OCI-LY7 (cell line): Measurements from ENCODE around the gene CTTNBP2. TPM values are rescaled to one million over a fixed set of nuclear protein-coding genes. Genes with fewer than 3 reads are reported as not detected.

ENCODE experiments used
- BruUV-seq: library from RNA; stranded (reverse); fragments of 400-500 nt; replicated peaks from 2 replicates; lab custom pipeline; 2021; lab: Mats Ljungman, UMichigan
- CTCF ChIA-PET: fragments of 300-600 bp; sonication (Branson Sonifier 250); formaldehyde crosslinking; loops from one replicate; lab custom pipeline; 2022; ENCODE audit warnings: antibody characterized with exemption; ENCODE audit not compliant: unreplicated experiment; lab: Charles Lee
- POLR2A ChIA-PET: fragments of 300-600 bp; sonication (Branson Sonifier 250); formaldehyde crosslinking; loops from one replicate; lab custom pipeline; 2022; ENCODE audit warnings: antibody characterized with exemption; lab: Charles Lee
- DNase-seq: peaks from one replicate; pipeline ENCODE4 v3.0.0-alpha.2; 2015; ENCODE audit warnings: low spot score
- H2AFZ ChIP-seq: fragments of 200-600 bp; sonication (generic), shearing (Covaris generic); 2 replicates; pipeline ENCODE4 v1.6.1; 2014; ENCODE audit warnings: mild to moderate bottlenecking, antibody characterized with exemption, low read length, moderate library complexity
- H3K27ac ChIP-seq: fragments of 200-600 bp; sonication (generic); 2 replicates; pipeline ENCODE4 v1.5.1; 2014; ENCODE audit warnings: mixed run types, low read depth, mild to moderate bottlenecking, moderate library complexity, low read length, inconsistent platforms; ENCODE audit not compliant: poor library complexity, severe bottlenecking
- H3K36me3 ChIP-seq: fragments of 200-600 bp; sonication (generic); 2 replicates; pipeline ENCODE4 v1.6.1; 2014; ENCODE audit warnings: mild to moderate bottlenecking, antibody characterized with exemption, low read length, moderate library complexity, mixed read lengths; ENCODE audit not compliant: insufficient read depth
- H3K4me1 ChIP-seq: fragments of 200-600 bp; sonication (generic); 2 replicates; pipeline ENCODE4 v1.5.1; 2014; ENCODE audit warnings: mild to moderate bottlenecking, low read length; ENCODE audit not compliant: insufficient read depth, poor library complexity, severe bottlenecking
- H3K4me2 ChIP-seq: fragments of 200-600 bp; sonication (generic); 2 replicates; pipeline ENCODE4 v1.6.1; 2014; ENCODE audit warnings: mild to moderate bottlenecking, low read length
- H3K4me3 ChIP-seq: fragments of 200-600 bp; sonication (generic); 2 replicates; pipeline ENCODE4 v1.5.1; 2014; ENCODE audit warnings: mild to moderate bottlenecking, low read depth, low read length; ENCODE audit not compliant: poor library complexity, severe bottlenecking
- H3K79me2 ChIP-seq: fragments of 200-600 bp; sonication (generic); 2 replicates; pipeline ENCODE4 v1.6.1; 2016; ENCODE audit warnings: low read depth, mild to moderate bottlenecking, low read length, moderate library complexity, mixed read lengths; ENCODE audit not compliant: insufficient read depth
- H3K9me2 ChIP-seq: fragments of 200-600 bp; sonication (generic); 2 replicates; pipeline ENCODE4 v1.6.1; 2016; ENCODE audit warnings: mild to moderate bottlenecking, low read length, mixed read lengths; ENCODE audit not compliant: insufficient read depth
- H3K9me3 ChIP-seq: fragments of 200-600 bp; sonication (generic); 2 replicates; pipeline ENCODE4 v1.6.1; 2014; ENCODE audit warnings: mild to moderate bottlenecking, mixed run types, low read length, mixed read lengths
- H4K20me1 ChIP-seq: fragments of 200-600 bp; sonication (generic); 2 replicates; pipeline ENCODE4 v1.6.1; 2014; ENCODE audit warnings: mild to moderate bottlenecking, antibody characterized with exemption, low read length, moderate library complexity, mixed read lengths; ENCODE audit not compliant: insufficient read depth
- CTCF ChIP-seq: fragments of 200-600 bp; sonication (generic); conservative IDR thresholded peaks from 2 replicates; pipeline ENCODE4 v1.5.1; 2014; ENCODE audit warnings: mild to moderate bottlenecking, antibody characterized with exemption, low read length, moderate library complexity, mixed read lengths
- EZH2phosphoT487 ChIP-seq: fragments of 200-600 bp; sonication (generic); IDR thresholded peaks from 2 replicates; pipeline ENCODE4 v1.6.1; 2018; ENCODE audit warnings: low read depth, borderline replicate concordance, mild to moderate bottlenecking, mixed run types, antibody characterized with exemption, low read length, moderate library complexity, mixed read lengths
- intact Hi-C: fragments of 100-400 bp; cut with micrococcal nuclease; formaldehyde crosslinking; loops from one replicate; pipeline ENCODE4 v1.10.0; 2022; ENCODE audit not compliant: unreplicated experiment
- total RNA-seq, 2 experiments: library from RNA; depleted of rRNA in 1 of 2; stranded (reverse); fragments of >200 nt in 1 of 2; shearing (Covaris generic) in 1 of 2; gene quantifications; 2 replicates each; pipeline ENCODE4 v1.2.3, GENCODE V29; 2014 to 2022

Gene CTTNBP2
- total RNA-seq, 2 experiments from 2014 or later = not detected

- no peak overlapping the region for H3K4me3 ChIP-seq
- intact Hi-C loops = no loop called here
- no peaks in the 10 kb centered on the region for H3K79me2 ChIP-seq
- no peak overlapping the region for H2AFZ ChIP-seq
- TF ChIP-seq CTCF = no peak
- H3K4me2 ChIP-seq = no peak overlapping the region
- ChIA-PET CTCF (no interaction called here), POLR2A (interaction anchor here (0.6 kb wide), 1 partner anchor 303 kb away, joined by 3 read pairs; no protein-coding TSS in a partner anchor)
- H4K20me1 ChIP-seq = no peaks in the 10 kb centered on the region
- no peak overlapping the region for H3K27ac ChIP-seq
- H3K4me1 ChIP-seq = no peaks in the 10 kb centered on the region
- no peaks in the 10 kb centered on the region for H3K9me2 ChIP-seq
- no peak for DNase-seq
- BruUV-seq = no TSS peak
- no peaks in the 10 kb centered on the region for H3K9me3 ChIP-seq
- H3K36me3 ChIP-seq = no peaks in the 10 kb centered on the region
Measured at GRCh38 chr7:117737926-117738325, 135.3 kb downstream of the CTTNBP2 start.

GRCh38 chr7:117731455-117731854 is 141.8 kb downstream of the CTTNBP2 start:
- Histone ChIP-seq H2AFZ (no peak overlapping the region), H3K36me3 (no peaks in the 10 kb centered on the region), H3K4me1 (no peaks in the 10 kb centered on the region), H3K27ac (no peak overlapping the region), H3K79me2 (no peaks in the 10 kb centered on the region), H3K9me3 (no peaks in the 10 kb centered on the region), H4K20me1 (no peaks in the 10 kb centered on the region), H3K4me2 (no peak overlapping the region), H3K4me3 (no peak overlapping the region), H3K9me2 (no peaks in the 10 kb centered on the region)
- no peak for DNase-seq
- ChIA-PET CTCF (no interaction called here), POLR2A (no interaction called here)
- no TSS peak for BruUV-seq
- intact Hi-C loops = no loop called here
- no peak for TF ChIP-seq CTCF
- TF ChIP-seq EZH2phosphoT487 = no peak

- H4K20me1 ChIP-seq = no peaks in the 10 kb centered on the region
- H2AFZ ChIP-seq = no peak overlapping the region
- H3K4me1 ChIP-seq = no peaks in the 10 kb centered on the region
- no peak overlapping the region for H3K4me3 ChIP-seq
- no peaks in the 10 kb centered on the region for H3K36me3 ChIP-seq
- no peak overlapping the region for H3K27ac ChIP-seq
- H3K9me3 ChIP-seq = no peaks in the 10 kb centered on the region
- H3K9me2 ChIP-seq = no peaks in the 10 kb centered on the region
- intact Hi-C loops = no loop called here
- CTCF ChIA-PET = no interaction called here
- H3K4me2 ChIP-seq = no peak overlapping the region
- no TSS peak for BruUV-seq
- no peak for DNase-seq
- POLR2A ChIA-PET = interaction anchor here (0.9 kb wide), 1 partner anchor 8 kb away, joined by 5 read pairs; no protein-coding TSS in a partner anchor
- TF ChIP-seq CTCF (no peak), EZH2phosphoT487 (no peak)
- no peaks in the 10 kb centered on the region for H3K79me2 ChIP-seq
Measured at GRCh38 chr7:117730390-117730789, 142.9 kb downstream of the CTTNBP2 start.
